HG03521 (cell line): ENCODE results near the gene AGBL1.

Experiments used
- ATAC-seq: cut with Tn5 transposase; IDR thresholded peaks from one replicate; pipeline ENCODE4 v1.9.1; 2021; ENCODE audit warnings: mild to moderate bottlenecking, moderate library complexity; ENCODE audit not compliant: unreplicated experiment

AGBL1 gene

DNA sequence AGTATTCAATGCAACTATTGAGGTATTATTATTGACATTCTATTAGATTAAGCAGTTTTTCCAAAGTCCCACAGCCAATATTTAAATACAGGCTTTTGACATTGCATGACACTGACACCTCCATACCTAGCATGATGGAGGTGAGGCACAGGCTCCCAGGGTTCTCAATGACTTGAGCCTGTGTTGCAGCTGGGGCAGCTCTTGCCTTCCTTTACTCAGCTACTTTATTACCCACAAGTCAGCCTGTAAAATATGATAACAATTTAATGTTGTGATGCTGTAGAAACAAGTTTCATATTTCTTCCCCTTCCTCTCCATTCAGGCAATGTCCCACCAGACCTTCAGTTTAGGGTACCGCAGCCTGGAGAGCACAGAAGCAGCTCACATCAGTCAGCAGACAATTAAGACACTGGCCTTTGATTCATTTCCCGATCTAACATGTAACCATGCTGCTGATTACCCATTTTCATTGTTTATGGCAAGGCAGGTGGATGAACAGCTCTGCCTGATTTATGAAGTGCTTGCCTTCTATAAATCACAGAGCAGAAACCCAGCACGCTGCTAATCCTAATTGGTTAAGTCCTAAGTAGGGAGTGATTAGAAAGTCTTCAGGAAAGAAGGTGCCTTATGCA lies 826.1 kb downstream of the AGBL1 start:
- ATAC-seq = no peak

DNA sequence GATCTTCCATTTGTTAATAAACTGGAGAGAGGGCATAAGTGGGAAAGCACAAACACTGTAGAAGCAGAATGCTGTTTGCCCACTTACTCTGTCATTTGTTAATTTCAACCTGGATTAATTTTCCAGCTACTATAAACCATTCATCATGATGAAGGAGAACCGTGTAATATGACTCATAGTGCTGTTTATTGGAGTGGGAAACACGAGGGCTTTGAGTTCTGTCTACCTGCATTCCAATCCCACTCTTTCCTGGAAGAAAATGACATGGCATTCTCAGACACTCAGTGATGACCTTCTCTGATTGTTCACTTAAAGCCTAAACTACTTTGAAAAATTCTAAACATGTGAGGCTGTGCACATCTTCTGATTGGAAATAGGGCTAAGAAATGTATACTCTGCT lies 826.7 kb downstream of the AGBL1 start:
- no peak for ATAC-seq

DNA sequence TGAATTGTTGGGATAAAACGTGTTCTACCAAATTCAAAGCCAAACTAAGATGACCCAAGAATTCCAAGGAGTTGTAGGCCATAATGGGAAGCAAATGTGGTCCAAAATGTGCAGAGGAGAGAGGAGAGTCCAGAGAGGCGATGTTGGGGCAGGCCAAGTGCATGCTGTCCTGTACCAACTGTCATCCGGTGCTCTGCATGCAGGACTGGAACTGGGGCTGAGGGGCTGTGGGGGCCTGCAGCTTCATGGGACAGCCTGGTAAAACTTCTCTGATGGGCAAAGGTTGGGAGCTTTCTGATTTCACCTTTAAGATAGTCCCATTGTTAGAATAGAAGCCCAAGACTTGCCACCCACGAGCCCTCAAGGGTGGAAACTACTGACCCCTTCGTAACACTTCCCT lies 831.4 kb downstream of the AGBL1 start:
- no peak for ATAC-seq

DNA sequence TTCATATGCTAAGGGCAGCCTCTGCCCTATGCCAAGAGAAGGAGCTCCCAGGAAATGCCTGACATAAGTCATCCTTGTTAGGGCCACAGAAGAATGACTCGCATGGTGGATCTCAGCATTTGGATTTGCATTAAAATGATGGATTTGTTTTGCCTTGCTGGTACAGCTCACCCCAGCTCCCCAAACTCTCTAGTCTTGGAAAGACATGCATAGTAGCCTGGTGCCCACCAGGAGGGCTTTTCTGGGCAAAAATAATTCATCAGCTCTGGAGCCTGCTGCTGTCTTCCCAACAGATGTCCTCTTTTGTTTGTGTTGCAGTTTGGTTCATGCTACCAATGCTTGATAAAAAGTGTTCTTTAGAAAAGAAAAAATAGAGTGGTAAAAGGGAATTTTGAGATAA lies 833.0 kb downstream of the AGBL1 start:
- no peak for ATAC-seq

DNA sequence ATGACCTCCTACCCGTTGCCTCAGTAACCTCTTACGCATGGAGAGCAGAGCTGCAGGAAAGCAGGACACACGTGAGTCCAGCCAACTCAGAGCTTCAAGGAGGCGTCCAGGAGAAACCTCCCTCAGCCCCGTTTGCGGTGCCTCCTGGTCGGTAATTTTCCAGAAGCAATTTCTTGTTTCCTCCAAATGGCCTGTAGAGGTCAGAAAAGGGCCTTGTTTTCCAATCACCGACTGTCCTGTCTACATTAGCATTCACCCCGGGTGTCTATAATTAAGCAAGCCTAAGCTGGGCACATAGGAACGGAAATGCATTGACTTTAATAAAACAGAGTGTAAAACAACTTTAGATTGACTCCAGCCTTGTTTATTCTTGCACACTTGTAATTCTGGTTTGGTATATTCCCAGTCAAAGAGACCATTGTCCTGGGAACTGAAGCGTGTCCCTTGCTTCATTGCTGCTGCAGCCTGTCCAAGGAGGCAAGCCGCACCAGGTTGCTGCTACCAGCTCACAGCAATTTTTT lies 836.2 kb downstream of the AGBL1 start:
- ATAC-seq = no peak

DNA sequence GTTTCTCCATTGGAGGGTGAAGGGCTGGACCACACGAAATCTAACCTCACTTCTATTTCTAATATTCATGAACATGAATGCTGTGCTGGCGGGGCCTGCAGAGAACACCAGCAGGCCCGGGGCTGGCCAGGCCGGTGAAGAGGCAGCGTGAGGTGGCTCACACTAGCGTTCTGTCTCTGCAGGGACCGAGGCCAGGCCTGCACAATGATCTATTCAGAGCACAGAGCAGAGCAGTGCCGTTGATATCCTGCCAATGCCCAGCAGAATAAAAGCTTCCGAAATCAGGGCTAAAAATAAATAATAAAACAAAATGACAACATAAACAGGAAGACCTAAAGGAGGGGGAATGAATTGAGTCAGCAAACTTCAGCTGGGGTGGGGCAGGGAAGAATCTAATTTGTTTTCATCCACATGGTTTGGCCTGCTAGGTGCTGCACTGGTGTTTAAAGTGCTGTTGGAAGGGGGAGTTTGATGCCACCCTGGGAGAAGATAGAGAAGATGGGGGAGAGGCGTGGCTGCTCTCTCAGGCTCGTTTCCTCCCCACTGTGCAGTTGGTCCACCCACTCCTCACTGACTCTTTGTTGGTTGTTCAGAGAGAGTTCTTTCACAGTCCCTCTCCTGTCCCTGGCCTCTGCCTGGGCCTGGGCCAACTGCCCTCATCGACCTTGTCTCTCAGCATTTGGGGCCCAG lies 837.1 kb downstream of the AGBL1 start:
- ATAC-seq = no peak

DNA sequence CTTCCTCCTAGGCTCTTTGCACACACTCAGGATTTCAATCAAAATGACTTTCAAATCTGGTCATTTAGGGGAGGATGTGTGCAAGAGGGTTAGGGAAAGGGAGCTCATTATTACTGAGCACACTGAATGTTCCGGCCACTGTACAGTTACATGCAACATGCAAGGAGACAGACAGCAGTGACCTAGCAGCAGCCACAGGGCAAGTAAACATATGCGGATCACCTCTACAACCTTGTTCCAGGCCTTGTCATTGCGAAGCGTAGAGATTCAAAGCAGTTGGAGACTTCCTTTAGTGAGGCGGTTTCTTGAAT lies 837.6 kb downstream of the AGBL1 start:
- no peak for ATAC-seq

DNA sequence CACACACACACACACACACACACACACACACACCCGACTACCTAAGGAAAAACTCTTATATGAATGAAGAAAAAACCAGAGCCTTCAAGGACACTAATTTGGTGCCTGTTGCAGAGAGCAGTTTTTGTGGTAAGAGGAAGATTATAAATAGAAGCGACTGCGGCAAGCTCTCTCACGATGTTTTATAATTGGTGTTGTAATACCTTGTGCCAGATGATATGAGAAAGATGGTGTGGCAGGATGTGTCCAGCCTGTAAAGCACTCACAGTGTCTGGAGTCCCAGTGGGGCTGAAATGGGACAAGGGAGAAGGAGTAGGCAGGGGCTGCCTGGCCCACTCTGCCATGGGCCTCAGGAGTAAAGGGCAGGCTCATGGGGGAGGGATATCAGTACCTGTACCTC lies 839.9 kb downstream of the AGBL1 start:
- ATAC-seq = no peak

DNA sequence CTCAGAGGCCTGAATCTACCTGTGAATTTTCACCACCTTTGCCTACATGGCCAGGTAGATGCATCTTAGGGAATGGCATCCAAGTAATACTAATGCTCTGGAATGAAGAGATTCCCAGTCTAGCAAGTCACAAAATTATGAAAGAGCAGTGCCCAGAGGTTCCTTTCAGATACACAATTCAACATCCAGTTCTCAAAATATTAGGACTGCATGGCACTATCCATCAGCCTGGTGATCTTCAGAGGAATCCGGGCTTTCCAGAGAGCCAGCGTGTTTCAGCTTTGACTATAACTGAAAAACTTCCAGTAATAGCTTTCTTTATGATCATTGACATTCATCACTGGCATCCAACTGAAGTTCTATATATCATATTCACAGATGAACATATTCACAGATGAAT lies 849.8 kb downstream of the AGBL1 start:
- no peak for ATAC-seq

DNA sequence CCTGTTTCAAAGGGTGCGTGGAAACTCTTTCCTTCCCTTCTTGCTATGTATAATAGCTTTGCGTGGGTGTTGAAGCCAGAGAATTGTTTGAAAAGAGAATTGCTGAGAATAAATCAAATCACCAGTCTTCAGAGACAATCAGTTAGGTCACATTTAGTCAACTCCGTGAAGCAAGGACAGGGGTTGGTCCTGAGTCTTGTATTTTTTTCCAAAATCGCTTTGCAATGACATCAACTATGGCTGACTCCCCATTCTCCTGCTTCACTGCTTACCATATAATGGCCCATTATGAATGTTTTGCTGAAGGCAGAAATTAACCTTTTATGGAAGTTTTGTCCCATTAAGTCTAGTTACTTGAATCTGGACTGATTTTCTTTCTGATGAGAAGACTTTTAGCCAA lies 852.8 kb downstream of the AGBL1 start:
- no peak for ATAC-seq

DNA sequence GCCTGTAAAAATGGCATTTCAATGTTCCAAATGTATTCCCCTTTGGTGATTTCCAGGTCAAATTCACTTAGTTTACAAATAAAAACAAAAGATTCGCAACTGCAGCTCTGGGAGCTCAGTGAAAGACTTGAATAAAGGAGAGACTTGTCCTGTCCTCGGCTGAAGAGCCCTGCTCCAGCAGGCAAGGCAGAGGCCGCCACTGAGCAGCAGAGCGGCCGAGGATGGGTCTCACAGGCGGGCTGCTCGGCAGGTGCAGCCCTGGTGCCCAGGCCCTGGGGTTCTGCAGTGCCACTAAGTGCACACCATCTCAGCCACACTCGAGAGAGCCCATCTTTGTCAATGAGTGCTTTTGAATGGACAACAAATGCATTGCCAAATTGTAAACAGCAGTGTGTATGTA lies 856.2 kb downstream of the AGBL1 start:
- ATAC-seq = no peak

DNA sequence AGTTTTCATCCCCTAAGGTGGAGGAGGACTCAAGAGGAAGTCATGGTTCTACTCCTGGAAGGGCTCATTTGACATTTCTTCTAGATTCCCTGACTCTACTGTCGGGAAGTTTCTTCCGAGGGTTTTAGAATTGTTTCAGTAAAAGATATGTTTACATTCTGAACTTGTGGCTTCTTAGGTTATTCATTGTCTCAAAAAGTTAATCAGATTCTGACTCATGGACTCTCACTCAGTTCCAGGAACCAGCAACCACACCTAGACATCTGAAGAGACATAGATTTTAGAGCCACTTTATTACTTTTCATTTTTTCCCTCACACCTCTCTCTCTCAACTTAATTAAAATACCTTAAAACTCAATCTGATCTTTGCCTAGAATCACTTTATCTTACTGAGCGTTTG lies 862.6 kb downstream of the AGBL1 start:
- no peak for ATAC-seq

DNA sequence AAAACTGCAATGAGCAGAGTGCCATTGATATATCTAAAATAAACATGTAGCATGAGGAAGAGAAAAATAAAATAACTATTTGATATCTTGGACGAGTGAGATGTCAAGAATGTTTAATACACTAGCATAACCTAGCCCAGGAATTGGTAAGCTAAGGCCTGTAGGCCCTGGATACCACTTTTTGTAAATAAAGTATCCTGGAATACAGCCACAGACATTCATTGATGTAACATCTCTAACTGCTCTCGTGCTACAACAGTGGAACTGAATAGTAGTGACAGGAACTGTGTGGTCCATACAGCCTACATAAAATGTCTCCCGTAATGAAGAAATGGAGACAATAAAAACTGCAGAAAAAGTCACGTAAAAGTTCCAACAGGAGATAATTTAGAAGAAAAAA lies 869.0 kb downstream of the AGBL1 start:
- ATAC-seq = no peak

DNA sequence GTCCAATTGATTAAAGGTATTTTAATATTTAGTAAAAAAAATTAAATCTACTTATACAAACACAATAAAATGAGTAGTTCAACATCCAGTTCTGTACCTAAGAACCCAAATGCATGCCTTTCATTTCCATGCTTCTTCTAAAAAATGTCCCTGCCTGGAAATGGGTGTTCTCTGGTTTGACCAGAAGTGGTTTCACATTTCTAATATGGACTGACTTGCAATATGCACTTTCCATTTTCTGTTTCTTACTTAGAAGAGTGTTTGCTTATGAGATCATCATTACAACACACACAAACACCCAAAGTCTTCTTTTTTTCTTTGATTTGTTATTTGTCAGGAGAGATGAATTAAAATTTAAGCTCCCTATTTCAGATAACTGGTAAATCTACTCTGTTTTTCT lies 879.6 kb downstream of the AGBL1 start:
- no peak for ATAC-seq

DNA sequence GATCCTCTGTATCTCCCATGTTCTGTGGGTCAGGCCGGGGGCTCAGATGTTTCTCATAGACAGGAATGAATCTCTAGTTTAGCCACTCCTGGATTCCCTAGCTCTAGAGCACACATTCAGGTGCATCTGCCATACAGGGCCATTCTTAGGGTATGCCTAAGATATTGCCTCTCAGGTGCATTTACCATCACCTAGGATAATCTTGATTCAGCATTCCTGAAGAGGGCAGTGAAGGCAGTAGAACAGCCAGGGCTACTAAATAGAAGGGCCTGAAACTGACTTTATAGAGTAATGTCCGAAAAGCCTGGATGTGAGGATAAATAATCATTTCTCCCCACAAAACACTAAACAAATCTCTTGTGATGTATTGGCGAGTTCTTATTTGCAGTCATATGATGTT lies 882.0 kb downstream of the AGBL1 start:
- no peak for ATAC-seq

DNA sequence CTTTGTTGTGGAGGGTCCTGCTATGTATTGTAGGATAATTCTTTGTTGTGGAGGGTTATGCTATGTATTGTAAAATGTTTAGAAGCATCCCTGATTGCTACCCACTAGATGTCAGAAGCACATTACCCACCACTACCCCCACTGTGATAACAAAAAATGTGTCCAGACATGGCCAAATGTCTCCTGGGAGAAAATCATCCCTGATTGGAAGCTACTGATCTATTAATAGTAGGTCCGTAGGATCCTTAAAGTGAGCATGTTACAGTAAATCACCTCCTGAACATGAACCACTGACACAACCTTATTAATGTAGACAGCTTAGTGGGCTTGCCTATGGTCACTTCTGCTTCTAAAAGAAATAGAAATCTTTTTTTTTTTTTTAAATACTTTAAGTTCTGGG lies 884.6 kb downstream of the AGBL1 start:
- ATAC-seq = no peak

DNA sequence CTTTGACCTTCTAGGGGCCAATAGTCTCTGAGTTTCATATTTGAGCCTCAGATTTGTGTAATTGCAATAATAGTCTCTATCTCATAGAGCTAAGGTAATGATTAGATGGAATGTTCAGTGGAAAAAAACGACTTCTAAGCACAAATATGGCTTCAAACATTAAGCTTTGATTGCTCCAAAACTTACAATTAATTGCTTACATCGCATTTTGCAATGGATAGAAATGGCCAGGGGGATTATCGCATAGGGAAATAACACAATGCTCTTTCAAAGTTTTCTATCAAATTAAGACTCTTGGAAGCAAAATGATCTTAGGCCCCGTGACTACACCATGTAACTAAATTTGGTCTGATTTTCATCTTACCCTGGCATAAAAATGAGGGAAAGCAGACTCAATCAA lies 888.6 kb downstream of the AGBL1 start:
- no peak for ATAC-seq

DNA sequence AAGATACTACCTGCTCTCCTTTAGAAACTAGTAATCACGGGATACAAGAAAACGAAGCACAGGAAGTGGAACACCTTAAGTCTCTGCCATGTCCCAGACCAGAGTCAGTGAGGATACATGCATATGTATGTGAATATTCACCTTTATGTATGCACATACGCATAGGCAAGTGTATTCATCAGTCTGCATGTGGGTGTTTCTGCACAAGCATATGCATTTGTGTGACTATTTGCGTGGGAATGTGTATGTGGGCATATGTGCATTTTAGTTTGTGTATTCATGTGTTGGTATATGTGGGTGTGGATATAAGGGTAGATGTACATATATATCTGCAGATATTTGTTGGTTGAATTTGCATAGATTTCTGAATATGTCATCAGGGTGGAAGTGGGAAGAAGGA lies 889.7 kb downstream of the AGBL1 start:
- ATAC-seq = no peak

DNA sequence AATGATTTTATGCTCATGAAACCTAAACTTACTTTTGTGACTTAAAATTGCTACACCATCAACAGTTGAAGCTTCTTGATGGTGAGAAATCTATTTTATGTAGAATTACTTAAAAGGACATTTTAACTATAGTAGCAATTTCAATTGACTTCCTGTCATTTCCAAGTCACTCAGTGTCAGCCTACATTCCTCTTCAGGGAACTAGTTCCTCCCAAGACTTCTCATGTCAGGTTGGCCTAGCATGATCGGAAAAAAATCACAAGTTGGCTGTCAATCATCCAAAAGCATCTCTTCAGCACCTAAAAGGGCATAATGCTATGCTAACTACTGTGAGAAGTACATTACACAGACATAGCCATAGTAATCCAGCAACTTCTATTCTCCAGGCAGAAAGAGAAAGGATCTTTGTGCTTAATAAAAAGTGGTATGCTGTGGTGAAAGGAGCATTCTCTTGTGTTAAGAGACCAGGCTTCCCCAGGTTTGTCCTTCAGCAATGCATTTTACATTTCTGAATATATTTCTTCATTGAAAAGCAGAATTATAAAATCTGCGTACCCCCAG lies 893.7 kb downstream of the AGBL1 start:
- no peak for ATAC-seq

DNA sequence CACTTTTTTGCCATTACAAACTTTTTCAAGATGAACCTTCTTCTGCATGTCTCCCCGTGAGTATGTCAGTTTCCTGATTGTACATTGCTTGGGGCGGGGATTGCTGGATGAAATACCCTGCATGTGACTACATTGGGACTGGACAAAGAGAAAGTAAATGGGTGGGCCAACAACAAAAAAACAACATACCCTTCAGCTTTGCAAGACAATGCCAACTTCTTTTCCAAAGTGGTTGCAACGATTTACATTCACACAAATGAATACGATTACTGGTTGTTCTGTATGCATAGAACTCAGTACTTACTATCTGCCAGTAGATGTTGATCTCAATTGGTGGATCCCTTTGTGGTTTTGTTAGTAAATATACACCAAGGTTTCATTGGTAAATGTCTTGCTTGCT lies 908.4 kb downstream of the AGBL1 start:
- no peak for ATAC-seq

DNA sequence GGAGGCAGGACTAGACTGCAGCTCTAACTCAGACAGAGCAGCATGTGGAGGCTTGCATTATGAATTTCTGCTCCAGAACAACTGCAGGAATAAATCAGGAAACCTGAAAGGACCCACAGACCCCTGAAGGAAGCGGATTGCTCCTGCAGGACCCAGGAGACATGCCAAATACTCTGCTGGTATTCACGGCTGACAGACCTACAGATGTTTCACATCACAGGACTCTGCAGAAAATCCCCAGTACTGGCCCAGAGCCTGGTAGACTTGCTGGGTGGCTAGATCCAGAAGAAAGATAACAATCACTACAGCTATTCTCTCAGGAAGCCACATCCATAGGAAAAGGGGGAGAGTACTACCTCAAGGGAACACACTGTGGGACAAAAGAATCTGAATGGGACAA lies 942.1 kb downstream of the AGBL1 start:
- ATAC-seq = no peak

DNA sequence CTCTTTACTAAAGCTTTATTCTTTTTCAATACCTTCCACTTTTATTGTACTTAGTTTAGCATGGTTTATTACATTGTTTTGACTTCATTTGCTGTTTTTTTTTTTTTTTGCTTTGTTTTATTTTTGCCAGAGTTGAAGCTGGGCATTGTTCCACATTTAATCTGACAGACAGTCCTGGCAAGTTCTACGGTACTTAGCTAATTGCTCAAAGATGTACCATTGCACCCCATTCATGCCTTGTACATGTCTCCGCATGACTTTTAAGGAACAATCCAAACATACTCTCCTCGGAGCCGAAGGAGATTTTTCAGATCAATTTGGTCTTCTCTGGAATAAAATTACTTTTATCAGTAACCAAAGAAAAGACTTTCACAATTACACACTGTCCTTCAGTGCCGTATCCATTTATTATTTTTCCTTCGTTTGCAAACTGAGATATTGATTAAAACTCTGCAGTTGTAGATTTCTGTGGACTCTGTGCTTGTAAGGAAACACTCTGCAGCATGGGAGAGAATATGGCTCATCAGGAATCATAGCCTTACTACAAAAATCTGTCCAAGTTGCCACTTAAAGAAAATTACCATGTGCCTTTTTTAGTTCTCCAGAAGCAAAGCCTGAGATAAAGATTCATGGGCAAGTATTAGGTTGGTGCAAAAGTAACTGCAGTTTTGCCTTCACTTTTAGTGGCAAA lies 952.0 kb downstream of the AGBL1 start:
- ATAC-seq = no peak
